ENCODE data around the gene MPND.
A peak's percentile ranks its signal among the peaks of the same experiment; 100 is the strongest.

Gene MPND

GRCh38 chr19:4379383-4380253 lies 36.3 kb downstream of the MPND start:
- no peak for DNase-seq (ENCODE audit: low read depth in 2 of 2)

DNA sequence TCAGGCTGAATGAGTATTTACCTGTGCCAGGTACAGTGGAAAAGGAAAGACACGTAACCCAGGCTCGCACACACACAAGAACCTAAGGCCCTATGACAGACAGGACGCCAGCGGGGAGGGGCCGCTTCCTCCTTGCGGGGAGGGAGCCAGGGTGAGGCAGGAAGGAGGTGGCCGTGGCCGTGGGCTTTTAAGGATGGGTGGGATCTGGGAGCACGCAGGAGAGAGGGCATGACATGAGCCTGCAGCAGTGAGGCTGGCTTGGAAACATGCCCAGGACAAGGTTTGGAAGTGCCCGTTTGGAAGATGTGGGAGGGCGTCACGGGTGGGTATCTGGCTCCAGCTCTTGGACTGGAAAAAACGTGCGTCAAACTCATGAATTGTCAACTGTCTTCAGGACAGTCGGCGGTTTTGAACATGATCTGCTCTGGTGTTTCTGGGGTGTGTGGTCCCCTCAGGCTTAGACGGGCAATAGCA lies 36.9 kb downstream of the MPND start:
- peak in 1 of 2 donors; percentile 45 for DNase-seq (ENCODE audit: low read depth in 2 of 2)

DNA sequence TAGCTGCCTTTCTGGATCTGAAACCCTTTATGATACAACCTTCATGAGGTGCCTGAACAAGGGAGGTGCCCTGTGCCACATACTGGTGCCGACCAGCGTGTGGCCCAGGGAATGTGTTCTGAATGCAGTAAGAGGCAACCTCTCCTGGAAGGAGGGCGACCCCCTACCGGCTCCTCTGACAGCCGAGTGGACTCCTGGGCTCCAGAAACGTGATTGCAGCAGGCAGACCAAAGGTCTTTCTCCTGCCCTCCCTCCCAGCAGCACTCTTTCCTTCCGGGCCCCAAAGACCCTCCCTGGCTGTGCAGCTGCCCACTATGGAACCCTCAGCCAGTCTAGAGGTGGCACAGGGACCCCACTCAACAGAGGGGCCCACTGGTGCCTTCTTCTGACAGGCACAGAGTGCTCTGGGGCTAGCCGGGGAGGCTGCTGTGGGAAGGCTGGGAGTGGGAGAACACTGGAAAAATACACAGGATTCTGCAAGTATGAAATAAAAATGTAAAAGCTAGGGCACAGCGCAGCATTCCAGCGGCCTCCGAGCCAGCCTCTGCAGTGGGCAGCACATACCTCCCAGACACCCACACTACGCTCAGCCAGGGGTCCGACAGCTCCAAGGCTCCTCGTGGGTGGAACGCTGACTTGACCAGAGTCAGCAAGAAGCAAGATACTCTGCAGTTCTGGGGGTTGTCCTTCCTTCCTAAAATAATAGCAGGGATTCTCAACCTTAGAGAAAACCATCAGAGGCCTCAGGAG lies 42.1 kb downstream of the MPND start:
- DNase-seq (ENCODE audit: low read depth in 2 of 2), result no peak

GRCh38 chr19:4386041-4386782 lies 42.9 kb downstream of the MPND start:
- no peak for DNase-seq (ENCODE audit: low read depth in 2 of 2)

DNA sequence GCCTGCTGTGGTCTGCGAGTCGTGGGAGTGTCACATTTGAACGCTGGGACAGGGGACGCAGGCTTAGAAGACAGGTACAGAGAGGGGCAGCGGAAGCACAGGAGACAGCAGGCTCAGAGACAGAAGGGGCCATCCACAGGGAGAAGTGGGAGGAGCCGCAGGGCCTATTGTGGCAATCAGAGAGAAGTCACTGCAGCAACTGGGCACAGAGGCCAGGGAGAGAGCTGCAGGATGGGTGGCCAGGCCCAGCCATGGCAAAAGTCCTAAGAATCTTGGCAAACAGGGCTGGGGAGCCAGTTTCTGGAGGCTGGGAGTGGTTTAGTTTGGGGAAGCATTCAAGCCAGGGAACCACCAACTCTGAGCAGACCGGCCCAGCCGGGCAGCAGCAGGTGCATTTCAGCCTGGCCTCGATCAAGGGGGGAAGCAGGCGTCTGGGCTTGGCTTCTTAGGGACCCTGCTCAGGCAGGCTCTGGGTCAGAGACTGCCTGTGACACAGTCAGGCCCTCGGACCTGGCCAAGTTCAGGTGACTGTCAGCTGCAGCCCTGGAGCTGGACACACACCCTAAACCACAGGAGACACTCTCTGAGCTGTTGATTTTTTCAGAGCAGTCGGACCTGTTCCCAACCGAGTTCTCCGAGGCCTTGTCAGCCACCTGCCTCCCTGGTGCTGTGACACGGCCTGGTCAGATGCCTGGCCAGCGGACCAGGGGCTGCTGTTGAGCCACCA lies 45.1 kb downstream of the MPND start:
- no peak for DNase-seq (ENCODE audit: low read depth in 2 of 2)

GRCh38 chr19:4389064-4389375 lies 45.7 kb downstream of the MPND start:
- no peak for DNase-seq (ENCODE audit: low read depth in 2 of 2)

- DNase-seq (ENCODE audit: low read depth in 2 of 2), result no peak
These were observed 46.2 kb downstream of the MPND start for GRCh38 chr19:4389511-4390016.

DNA sequence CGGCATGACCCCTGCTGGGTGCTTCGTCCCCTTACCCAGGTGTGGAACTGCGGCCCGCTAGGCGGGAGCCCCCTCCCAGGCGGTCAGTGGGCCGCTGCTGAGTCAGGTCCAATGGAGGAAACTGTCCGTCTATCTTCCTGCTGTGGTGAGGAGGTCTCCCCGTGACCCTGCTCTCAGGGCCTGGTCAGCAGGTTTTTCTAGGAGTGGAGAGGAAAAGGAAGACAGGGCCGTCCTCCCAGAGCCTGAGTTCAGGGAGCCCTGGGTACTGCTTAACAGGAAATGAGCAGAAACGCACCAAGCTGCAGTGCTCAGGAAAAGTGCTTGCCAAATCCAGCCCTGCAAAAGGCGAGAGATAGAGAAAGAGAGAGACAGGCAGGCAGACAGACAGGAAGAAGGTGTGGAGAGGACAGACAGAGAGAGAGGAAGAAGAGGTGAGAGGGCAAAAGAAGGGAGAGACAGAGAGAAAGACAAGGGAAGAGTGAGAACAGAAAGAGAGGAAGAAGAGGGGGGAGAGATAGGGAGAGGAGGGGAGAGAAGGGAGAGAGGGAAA lies 46.7 kb downstream of the MPND start:
- no peak for DNase-seq (ENCODE audit: low read depth in 2 of 2)

DNA sequence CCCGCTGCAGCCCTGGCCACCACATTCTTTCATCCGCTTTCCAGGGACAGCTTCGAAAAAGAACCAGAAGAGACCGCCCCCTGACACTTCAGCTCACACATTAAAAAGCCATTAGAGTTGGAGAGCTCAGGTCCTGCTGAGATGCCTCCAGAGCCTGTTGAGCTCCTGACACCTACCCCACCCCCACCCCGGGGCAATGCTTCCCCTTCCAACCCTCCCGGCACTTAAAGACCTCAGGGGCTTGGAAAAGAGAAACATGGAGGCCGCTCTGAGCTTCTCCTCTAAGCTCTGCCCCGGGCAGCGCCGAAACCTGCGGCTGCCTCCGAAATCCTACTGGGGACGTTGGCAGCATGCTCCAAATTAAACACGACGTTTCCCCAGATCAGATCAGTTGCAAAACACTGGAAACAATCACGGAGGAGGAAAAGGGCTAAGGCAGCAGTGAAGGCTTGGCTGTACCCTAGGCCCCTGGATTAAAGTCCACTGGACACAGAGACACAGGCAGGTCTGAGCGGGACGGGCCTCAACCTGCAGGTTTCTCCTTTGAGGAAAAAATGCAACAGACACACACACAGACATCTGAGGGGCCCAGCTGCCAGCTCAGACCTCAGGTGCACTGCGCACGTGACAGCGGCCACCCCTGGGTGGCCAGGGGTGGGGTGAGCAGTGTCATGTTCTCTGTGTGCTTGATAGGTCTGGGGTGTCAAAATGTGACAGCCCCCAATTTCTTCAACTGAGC lies 47.4 kb downstream of the MPND start:
- DNase-seq (ENCODE audit: low read depth in 2 of 2), result no peak

DNA sequence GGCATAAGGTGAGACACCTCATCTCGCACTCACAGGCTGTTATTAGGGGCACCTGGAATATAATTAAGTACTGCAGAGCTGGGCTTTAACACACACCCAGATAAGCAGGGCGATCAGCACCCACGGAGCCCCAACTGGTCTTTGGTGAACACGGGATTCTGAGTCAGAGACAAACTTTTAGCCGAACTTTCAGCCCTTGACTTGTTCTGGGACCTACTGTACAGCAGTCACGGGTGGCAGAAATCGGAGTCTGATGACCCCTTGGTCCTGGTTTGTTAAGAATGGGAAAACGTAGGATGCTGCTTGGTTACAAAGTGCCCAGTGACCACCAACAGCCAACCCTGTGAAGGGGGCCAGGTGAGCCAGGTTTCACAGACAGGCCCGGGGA lies 47.9 kb downstream of the MPND start:
- DNase-seq (ENCODE audit: low read depth in 2 of 2), result no peak

DNA sequence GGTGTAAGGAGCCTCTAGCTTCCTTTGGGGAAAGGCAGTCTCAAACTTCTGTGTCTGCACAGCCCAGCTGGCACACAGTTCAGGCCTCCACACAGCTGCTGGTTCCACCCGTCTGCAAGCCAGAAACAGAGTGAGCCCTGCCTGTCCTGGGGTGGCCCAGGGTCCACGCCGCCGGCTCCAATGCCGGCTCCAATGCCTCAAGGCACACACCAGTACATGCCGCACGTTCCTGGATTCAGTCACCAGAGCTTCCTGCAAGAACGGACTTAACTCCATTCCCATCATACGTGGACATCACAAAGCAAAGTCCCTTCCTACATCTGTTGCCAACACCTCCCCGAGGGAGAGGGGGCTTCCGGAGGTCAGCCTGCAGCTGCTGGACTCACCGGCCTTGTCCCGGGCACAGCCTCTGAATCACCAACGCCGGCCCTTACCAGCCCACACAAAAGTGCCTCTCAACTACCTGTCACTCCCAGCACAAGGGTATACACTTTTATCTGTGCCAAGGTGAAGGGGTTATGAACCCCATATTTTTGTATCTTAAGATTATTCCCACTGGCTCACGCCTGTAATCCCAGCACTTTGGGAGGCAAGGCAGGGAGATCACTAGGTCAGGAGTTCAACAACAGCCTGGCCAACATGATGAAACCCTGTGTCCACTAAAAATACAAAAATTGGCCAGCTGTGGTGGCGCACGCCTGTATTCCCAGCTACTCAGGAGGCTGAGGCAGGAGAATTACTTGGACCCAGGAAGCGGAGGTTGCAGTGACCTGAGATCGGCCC lies 48.5 kb downstream of the MPND start:
- no peak for DNase-seq (ENCODE audit: low read depth in 2 of 2)

DNA sequence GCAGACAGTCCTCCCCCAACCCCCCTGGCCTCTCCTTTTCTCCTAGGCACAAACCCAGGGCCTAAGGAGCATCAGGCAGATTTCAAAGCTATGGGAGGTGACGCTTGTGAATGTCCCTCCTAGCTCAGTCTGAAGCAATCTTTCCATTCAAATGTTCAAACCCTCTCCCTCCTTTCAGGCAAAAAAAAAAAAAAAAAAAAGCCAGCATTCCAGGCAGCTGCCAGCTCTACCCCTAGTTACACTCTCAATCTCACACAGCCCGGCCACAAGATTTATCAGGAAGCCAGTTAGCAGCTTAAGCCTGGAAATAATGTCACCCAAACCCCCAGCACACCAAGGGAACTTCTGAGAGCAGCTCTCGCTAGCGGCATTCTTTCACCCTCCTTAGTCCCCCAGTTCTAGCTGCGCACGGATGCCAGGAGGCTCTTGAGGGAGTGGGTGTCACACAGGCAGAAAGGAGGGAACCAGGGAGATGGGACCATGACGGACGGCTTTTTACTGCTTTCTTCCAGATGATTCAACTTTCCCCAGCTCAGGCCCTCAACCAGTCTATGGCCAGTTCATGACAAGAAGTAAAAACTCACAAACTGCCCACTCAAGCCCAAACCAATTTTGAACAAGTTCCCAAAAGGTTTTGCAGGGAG lies 50.7 kb downstream of the MPND start:
- DNase-seq (ENCODE audit: low read depth in 2 of 2), result no peak

DNA sequence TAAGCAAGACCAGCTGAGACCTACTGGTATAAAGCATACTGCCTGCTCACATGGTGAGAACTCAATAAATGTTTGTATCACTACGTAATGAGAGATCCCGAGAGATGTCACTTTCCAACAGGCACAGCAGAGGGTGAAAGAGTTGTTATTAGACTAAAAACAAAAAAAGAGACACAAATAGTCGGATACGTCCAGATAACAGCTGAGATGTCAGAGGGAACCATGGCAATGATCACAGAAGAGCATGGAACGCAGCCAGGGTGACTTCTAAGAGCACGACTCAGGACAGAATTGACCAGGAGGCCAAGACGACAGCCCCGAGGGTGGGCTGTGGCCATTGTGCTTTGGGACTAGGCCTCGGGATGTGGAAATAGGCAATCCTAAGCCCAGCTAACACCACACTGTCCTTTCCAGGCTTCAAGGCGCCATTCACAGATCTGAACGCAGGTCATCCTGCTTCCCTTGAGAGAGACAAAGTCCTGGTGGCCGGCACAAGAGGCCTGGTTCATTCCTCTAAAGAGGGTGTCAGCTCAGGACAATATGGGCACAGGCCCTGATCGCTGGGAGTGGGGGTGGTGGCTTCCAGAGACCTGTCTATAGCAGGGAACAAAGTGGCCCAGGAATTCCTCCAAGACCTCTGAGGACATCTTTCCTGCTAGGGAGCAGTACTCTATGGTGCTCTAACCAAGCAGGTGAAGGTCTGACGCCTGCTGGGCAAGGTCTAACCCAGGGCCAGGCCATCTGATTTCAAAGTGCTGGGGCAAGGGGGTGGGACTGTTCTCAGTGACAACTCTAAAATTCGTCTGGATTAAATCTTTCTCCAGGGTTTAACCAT lies 53.8 kb downstream of the MPND start:
- DNase-seq (ENCODE audit: low read depth in 2 of 2), result no peak

- no peak for DNase-seq (ENCODE audit: low read depth in 2 of 2)
These were observed 56.4 kb downstream of the MPND start for GRCh38 chr19:4399812-4400134.

GRCh38 chr19:4400135-4400936 lies 57.0 kb downstream of the MPND start, which contains the start of gene SH3GL1:
Gene SH3GL1, minus strand, starts transcription at chr19:4400547. Its CDS starts 179 bp downstream, at chr19:4400368.
- DNase-seq (ENCODE audit: low read depth in 2 of 2), result peak; percentile 83 to 87

GRCh38 chr19:4401769-4402170 lies 58.4 kb downstream of the MPND start:
- DNase-seq (ENCODE audit: low read depth in 2 of 2), result no peak

DNA sequence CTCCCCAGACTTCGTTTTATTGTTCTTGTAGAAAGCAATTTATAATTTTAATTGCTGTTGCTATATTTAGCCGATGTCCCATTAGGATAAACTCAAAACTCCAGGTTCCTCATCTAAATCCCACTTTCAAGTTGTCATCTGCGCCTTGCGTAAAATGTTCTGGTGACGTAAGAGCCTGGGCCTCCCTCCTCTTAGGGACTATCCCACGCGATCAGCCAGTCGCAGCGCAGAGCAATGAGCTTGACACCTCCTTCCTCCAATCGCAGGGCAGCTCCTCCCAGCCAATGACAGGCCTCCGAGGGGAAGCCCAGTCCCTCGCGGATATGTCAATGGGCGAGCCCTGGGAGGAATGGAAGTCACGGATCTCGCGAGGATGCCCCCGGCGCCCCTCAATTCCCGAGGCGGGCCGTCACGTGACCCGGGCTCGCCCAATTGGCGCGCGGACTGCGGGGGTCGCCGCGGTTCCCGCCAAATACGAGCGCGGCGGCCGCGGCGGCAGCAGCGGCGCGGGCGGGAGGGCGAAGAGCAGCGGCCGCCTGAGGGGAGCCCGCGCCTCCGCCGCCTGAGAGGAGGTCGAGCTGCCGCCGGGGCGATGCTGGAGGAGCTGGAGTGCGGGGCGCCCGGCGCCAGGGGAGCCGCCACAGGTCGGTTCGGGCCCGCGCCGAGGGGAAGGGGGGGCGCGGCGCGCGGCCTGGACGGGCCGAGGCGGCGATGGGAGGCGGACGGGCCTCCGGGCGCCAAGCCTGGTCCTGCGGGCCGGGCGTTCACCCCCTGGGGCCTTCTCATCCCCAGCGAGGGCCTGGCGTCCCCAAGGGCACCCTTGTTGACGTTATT lies 59.0 kb downstream of the MPND start, which contains the start of gene CHAF1A:
Gene CHAF1A, plus strand, starts transcription at position 470 of the 834 bp plus-strand sequence. Its CDS starts 123 bp downstream, at position 593.
- peak; percentile 99 for DNase-seq (ENCODE audit: low read depth in 2 of 2)
